Body of pancreas (tissue), 4 donors: ENCODE measurements around the gene FAIM.

Experiments used
- POLR2A ChIP-seq, 3 donors: fragments of 450-650 bp; IDR thresholded peaks; one replicate each; pipeline ENCODE4 v1.6.1; 2016; ENCODE audit warnings: antibody characterized with exemption in 3 of 3, mild to moderate bottlenecking in 2 of 3
- TF ChIP-seq, protein P1 (sequence below), 7 experiments: fragments of 450-650 bp in 4 of 7; fragments of 200-600 bp in 3 of 7; sonication (generic) in 3 of 7; IDR thresholded peaks; one replicate each; pipeline ENCODE4 v1.5.1; 2016 to 2019; ENCODE audit warnings: antibody characterized with exemption in 7 of 7

DNA sequence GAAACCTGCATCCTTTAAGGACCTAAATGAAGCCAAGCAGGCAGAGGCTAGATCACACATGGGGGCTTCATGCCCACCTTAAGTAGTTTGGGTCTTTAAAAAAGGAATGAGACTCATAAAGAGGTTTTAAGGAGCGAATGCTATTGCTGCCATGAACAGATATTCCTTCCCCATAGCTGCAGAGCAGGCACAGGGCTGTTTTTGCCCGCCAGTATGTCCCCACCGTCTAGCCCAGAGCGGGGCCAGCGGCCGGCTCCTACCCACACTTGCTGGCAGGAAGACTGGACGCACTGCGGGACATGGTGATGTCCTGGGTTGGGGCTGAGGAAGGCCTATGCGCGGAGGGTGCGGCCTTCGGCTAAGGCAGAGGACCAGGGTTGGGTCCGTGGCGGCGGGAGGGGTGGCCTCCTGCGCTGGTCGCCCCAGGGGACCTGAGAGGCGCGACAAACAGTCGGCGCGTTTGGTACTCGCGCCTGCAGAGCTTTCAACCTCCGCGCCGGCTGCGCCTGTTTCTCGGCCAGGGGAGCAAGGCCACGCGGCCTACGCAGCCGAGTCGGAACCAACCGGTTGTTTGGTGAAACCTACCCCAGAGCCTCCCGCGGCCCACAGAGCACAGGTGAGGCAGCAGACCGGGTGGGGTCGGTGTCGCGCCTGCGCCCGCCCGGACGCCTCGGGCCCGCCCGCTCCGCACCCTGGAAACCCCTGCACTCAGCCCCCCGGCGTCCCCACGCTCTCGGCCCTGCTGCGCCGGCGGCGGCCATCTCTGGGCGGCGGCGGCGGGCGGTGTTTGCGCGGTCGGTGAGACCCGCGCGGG, at the start of gene FAIM:
- TF ChIP-seq, protein P1, sequence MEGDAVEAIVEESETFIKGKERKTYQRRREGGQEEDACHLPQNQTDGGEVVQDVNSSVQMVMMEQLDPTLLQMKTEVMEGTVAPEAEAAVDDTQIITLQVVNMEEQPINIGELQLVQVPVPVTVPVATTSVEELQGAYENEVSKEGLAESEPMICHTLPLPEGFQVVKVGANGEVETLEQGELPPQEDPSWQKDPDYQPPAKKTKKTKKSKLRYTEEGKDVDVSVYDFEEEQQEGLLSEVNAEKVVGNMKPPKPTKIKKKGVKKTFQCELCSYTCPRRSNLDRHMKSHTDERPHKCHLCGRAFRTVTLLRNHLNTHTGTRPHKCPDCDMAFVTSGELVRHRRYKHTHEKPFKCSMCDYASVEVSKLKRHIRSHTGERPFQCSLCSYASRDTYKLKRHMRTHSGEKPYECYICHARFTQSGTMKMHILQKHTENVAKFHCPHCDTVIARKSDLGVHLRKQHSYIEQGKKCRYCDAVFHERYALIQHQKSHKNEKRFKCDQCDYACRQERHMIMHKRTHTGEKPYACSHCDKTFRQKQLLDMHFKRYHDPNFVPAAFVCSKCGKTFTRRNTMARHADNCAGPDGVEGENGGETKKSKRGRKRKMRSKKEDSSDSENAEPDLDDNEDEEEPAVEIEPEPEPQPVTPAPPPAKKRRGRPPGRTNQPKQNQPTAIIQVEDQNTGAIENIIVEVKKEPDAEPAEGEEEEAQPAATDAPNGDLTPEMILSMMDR (IDR thresholded peaks at IDR 0.05): no peak
- TF ChIP-seq POLR2A (IDR thresholded peaks at IDR 0.05): peak; percentile 69 to 84 (median 80)
